Heart left ventricle (tissue), 16 donors: ENCODE measurements around the gene TMTC3. TPM values are rescaled to one million over a fixed set of nuclear protein-coding genes. Genes with fewer than 3 reads are reported as not detected.

Source experiments
- ATAC-seq, 4 donors: fragments of 200-7000 bp; cut with Tn5 transposase; one replicate each; pipeline ENCODE4 v1.9.1; 2020 to 2022; ENCODE audit warnings: moderate library complexity in 4 of 4, mild to moderate bottlenecking in 3 of 4, moderate number of reproducible peaks in 1 of 4
- DNase-seq, 5 donors: peaks; one replicate each; pipeline ENCODE4 v3.0.0-alpha.2; 2020
- H3K27ac ChIP-seq, 12 donors: fragments of 200-600 bp; sonication (generic) in 4 of 12; one replicate each; pipeline versions ENCODE4 v1.5.0 to v1.8.0; 2016 to 2022; ENCODE audit warnings: mild to moderate bottlenecking in 2 of 12
- H3K27me3 ChIP-seq, 9 donors: fragments of 200-600 bp; sonication (generic) in 2 of 9; one replicate each; pipeline versions ENCODE4 v1.5.1 to v1.8.0; 2016 to 2022; ENCODE audit warnings: mild to moderate bottlenecking in 3 of 9
- H3K36me3 ChIP-seq, 9 donors: fragments of 200-600 bp; sonication (generic) in 2 of 9; one replicate each; pipeline versions ENCODE4 v1.5.0 to v1.8.0; 2018 to 2022; ENCODE audit warnings: mild to moderate bottlenecking in 2 of 9
- H3K4me1 ChIP-seq, 12 donors: fragments of 200-600 bp; sonication (generic) in 4 of 12; one replicate each; pipeline versions ENCODE4 v1.5.0 to v1.8.0; 2016 to 2022; ENCODE audit warnings: mild to moderate bottlenecking in 3 of 12
- H3K4me3 ChIP-seq, 12 donors: fragments of 200-600 bp; sonication (generic) in 4 of 12; one replicate each; pipeline versions ENCODE4 v1.5.0 to v1.8.0; 2017 to 2022; ENCODE audit warnings: mild to moderate bottlenecking in 9 of 12, moderate library complexity in 4 of 12
- H3K9me3 ChIP-seq, 12 donors: fragments of 200-600 bp; sonication (generic) in 4 of 12; one replicate each; pipeline versions ENCODE4 v1.5.0 to v1.8.0; 2016 to 2022; ENCODE audit warnings: mild to moderate bottlenecking in 1 of 12
- CTCF ChIP-seq, 12 donors: fragments of 200-600 bp; sonication (generic) in 4 of 12; IDR thresholded peaks; one replicate each; pipeline versions ENCODE4 v1.5.0 to v1.8.0; 2018 to 2022; ENCODE audit warnings: antibody characterized with exemption in 12 of 12, mild to moderate bottlenecking in 5 of 12
- POLR2A ChIP-seq, 2 donors: fragments of 450-650 bp; IDR thresholded peaks; one replicate each; pipeline ENCODE4 v1.6.1; 2017; ENCODE audit warnings: antibody characterized with exemption in 2 of 2, mild to moderate bottlenecking in 2 of 2, moderate library complexity in 2 of 2
- WGBS, 4 donors: extraction: QIAGEN DNeasy Blood & Tissue Kit in 2 of 4; methylation state at CpG; one replicate each; pipeline versions ENCODE4 v1.1.5 to v1.1.7; 2013 to 2018; 5-methylcytosine and 5-hydroxymethylcytosine counted together
- intact Hi-C, 10 donors: fragments of 100-400 bp; cut with DNase I; formaldehyde crosslinking; loops; one replicate each; pipeline versions ENCODE4 v1.11.1 to v1.14.2; 2022
- polyA plus RNA-seq, 2 donors: library from polyadenylated mRNA; stranded (reverse); fragments of 200-250 nt; gene quantifications; one replicate each; pipeline ENCODE4 v1.2.3, GENCODE V29; 2013
- total RNA-seq, 9 donors: library from RNA; depleted of rRNA in 2 of 9; stranded (reverse); fragments of >200 nt in 2 of 9; fragmentation: NEBNext Ultra II Directional in 3 of 9; extraction: Animal tissue kit (Norgen Biotek cat#: 25700) in 3 of 9; gene quantifications; one replicate each; pipeline versions ENCODE4 v1.1.0 to v1.2.4, GENCODE V29; 2016 to 2023
- donor health status: ischemic (EF 13 %, LVEDD 7.1; RV severe dilation, severe dysfunction).
- donor health status: healthy with polysubstance abuse.
- donor health status: DM: no; HTN: yes; CAD: no.
- donor health status: DM: no; HTN: no; CAD: no.
- donor health status: ischemic (EF 25% LVEDD 6.9; RV normal size, moderate dysfunction).
- donor health status: ischemic (EF 25% LVEDD 5.7; RV mildly dilated, moderate dysfunction).
- donor health status: healthy.
- donor health status: DM: yes; HTN: yes; CAD: no.
- donor health status: ischemic (EF 35%, LVEDD 5.7; RV mildly dilated, moderate dysfunction).
- donor health status: nonischemic (EF 11% LVEDD 7.7; RV severe dilation, severe dysfunction).
- donor health status: DM: yes; HTN: yes; CAD: no.
- donor health status: PGD.
- donor health status: ischemic (EF 29% LVEDD 5.4; RV normal size, mild dysfunction).
- donor health status: nonischemic (EF 23%, LVEDD 6.1; RV moderate dilation, normal function).

The TMTC3 gene
- total and polyA plus RNA-seq, 11 donors, result 1.2 to 13.8 (median 8.3) TPM

- Histone ChIP-seq H3K4me3 (no peak overlapping the region), H3K27ac (peak overlapping the region in 5 of 12 donors; percentile 1 to 71 (median 40))
- intact Hi-C loops, result no loop called here
Measured at GRCh38 chr12:88242571-88242925, 100.4 kb downstream of the TMTC3 start.

DNA sequence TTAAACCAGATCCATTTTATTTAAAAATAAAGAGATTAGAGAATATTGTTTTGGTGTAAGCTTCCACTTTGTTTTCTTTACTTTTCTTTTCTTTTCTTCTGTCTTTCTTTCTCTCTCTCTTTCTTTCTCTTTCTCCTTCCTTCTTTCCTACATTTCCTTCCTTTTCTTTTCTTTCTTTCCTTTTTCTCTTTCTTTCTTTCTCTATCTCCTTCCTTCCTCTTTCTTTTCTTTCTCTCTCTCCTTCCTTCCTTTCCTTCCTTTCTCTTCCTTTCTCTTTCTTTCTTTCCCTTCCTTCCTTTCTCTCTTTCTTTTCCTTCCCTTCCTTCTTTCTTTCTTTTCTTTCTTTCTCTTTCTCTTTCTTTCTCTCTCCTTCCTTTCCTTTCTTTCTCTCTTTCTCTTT lies 100.8 kb downstream of the TMTC3 start:
- ATAC-seq, result no peak
- intact Hi-C loops, result no loop called here
- DNase-seq, result no peak
- Histone ChIP-seq H3K4me1 (peaks cover 0 to 4% (median 0%) of the 10 kb centered on the region in 12 donors), H3K27me3 (no peaks in the 10 kb centered on the region), H3K27ac (peak overlapping the region in 5 of 12 donors; percentile 1 to 71 (median 40)), H3K4me3 (no peak overlapping the region), H3K36me3 (no peaks in the 10 kb centered on the region), H3K9me3 (peaks cover 0 to 8% (median 0%) of the 10 kb centered on the region in 12 donors)
- no peak for TF ChIP-seq CTCF (IDR thresholded peaks at IDR 0.05)
- no peak for TF ChIP-seq POLR2A (IDR thresholded peaks at IDR 0.05)

More at GRCh38 chr12:88242571-88242925, 100.4 kb downstream of the TMTC3 start:
- Histone ChIP-seq H3K9me3 (peaks cover 0 to 8% (median 0%) of the 10 kb centered on the region in 12 donors), H3K36me3 (no peaks in the 10 kb centered on the region), H3K4me1 (peaks cover 0 to 4% (median 0%) of the 10 kb centered on the region in 12 donors), H3K27me3 (no peaks in the 10 kb centered on the region)
- DNase-seq (no peak), ATAC-seq (peak in 1 of 4 donors; percentile 67)
- 64 to 81% (median 74%) methylated on average over 1 of the region's 1 CpG for WGBS, 4 donors
- TF ChIP-seq POLR2A (IDR thresholded peaks at IDR 0.05) (no peak), CTCF (IDR thresholded peaks at IDR 0.05) (no peak)

- DNase-seq, result no peak
- intact Hi-C loops, result no loop called here
- no peak for TF ChIP-seq CTCF (IDR thresholded peaks at IDR 0.05)
- no peak for TF ChIP-seq POLR2A (IDR thresholded peaks at IDR 0.05)
- H3K36me3 ChIP-seq, result no peaks in the 10 kb centered on the region
- 57 to 70% (median 57%) methylated on average over 4 of the region's 4 CpGs for WGBS, 4 donors
- peak overlapping the region in 1 of 12 donors; percentile 4 for H3K27ac ChIP-seq
- no peaks in the 10 kb centered on the region for H3K27me3 ChIP-seq
- no peak overlapping the region for H3K4me3 ChIP-seq
- ATAC-seq, result no peak
- H3K9me3 ChIP-seq, result peaks cover 0 to 6% (median 0%) of the 10 kb centered on the region in 12 donors
- H3K4me1 ChIP-seq, result peaks cover 0 to 4% (median 0%) of the 10 kb centered on the region in 12 donors
Measured at GRCh38 chr12:88243982-88244381, 101.9 kb downstream of the TMTC3 start.

DNA sequence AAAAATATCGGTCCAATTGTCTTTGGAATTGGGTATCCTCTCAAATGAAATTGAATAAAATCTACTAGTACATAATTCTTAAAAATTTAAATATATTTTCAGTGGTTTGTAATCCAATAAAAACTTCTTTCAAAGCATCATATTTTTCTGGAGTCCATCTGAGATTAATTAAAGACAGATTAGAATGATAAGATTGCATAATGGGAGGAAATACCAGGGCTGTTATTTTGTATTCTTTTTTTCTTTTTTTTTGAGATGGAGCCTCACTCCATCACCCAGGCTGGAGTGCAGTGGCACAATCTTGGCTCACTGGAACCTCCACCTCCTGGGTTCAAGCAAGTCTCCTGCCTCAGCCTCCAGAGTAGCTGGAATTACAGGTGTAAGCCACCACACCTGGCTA lies 103.8 kb downstream of the TMTC3 start:
- intact Hi-C loops, result no loop called here
- TF ChIP-seq CTCF (IDR thresholded peaks at IDR 0.05) (no peak), POLR2A (IDR thresholded peaks at IDR 0.05) (no peak)

More for the DNA sequence above, 103.8 kb downstream of the TMTC3 start:
- H3K27ac ChIP-seq, result no peak overlapping the region
- H3K4me3 ChIP-seq, result no peak overlapping the region
- 32 to 97% (median 88%) methylated on average over 1 of the region's 1 CpG for WGBS, 4 donors
- H3K27me3 ChIP-seq, result no peaks in the 10 kb centered on the region
- peaks cover 0 to 4% (median 0%) of the 10 kb centered on the region in 12 donors for H3K4me1 ChIP-seq
- ATAC-seq, result no peak
- no peaks in the 10 kb centered on the region for H3K9me3 ChIP-seq
- DNase-seq, result no peak
- no peaks in the 10 kb centered on the region for H3K36me3 ChIP-seq
